PFSK-1 (cell line): ENCODE measurements around the gene SLC4A2.

Experiments used
- POLR2AphosphoS5 ChIP-seq: IDR thresholded peaks from 2 replicates; pipeline ENCODE4 v1.6.1; 2012; ENCODE audit warnings: low read depth, mild to moderate bottlenecking, control low read depth, low read length, moderate library complexity
- REST ChIP-seq, 2 experiments: IDR thresholded peaks; 2 replicates each; pipeline versions ENCODE4 v1.6.1 to v1.8.0; 2011 to 2012; ENCODE audit warnings: low read depth in 2 of 2, low read length in 2 of 2, control low read depth in 1 of 2, inconsistent platforms in 1 of 2, mild to moderate bottlenecking in 1 of 2, moderate library complexity in 1 of 2; ENCODE audit not compliant: insufficient read depth in 1 of 2
- SIN3A ChIP-seq: IDR thresholded peaks from 2 replicates; pipeline ENCODE4 v1.6.1; 2012; ENCODE audit warnings: mild to moderate bottlenecking, low read length, moderate library complexity, borderline replicate concordance; ENCODE audit not compliant: insufficient read depth
- TAF1 ChIP-seq: IDR thresholded peaks from 2 replicates; pipeline ENCODE4 v1.6.1; 2012; ENCODE audit warnings: low read length, control low read depth, borderline replicate concordance; ENCODE audit not compliant: insufficient read depth

- TF ChIP-seq SIN3A = no peak
- no peak for TF ChIP-seq POLR2AphosphoS5
- TF ChIP-seq TAF1 = 0 out of 2 replicates have a peak, but pooled peaks have one; percentile 49
- TF ChIP-seq REST (IDR thresholded peaks at IDR 0.05; ENCODE audit: insufficient read depth in 1 of 2, low read depth in 2 of 2, low read length in 2 of 2) = no peak
These were observed 28.0 kb downstream of the SLC4A2 start for GRCh38 chr7:151087245-151088018.
